ENCODE results near the gene SLCO4A1. TPM values are rescaled to one million over a fixed set of nuclear protein-coding genes. Genes with fewer than 3 reads are reported as not detected.

Gene SLCO4A1
- total and polyA plus RNA-seq, 9 donors: 1.1 to 10.9 (median 3.7) TPM

- peak in 2 of 5 donors; percentile 47 to 51 for DNase-seq
- Histone ChIP-seq H3K27me3 (no peaks in the 10 kb centered on the region), H3K36me3 (no peaks in the 10 kb centered on the region), H3K27ac (no peak overlapping the region), H3K4me1 (ENCODE audit: insufficient read depth) (peaks cover 17% of the 10 kb centered on the region), H3K4me3 (no peak overlapping the region), H3K9me3 (no peaks in the 10 kb centered on the region)
- TF ChIP-seq EP300 (IDR thresholded peaks at IDR 0.05): no peak
- TF ChIP-seq CTCF (IDR thresholded peaks at IDR 0.05): no peak
- no peak for TF ChIP-seq POLR2A (IDR thresholded peaks at IDR 0.05)
- intact Hi-C loops (cut with DNase I): no loop called here
- WGBS, 3 donors: 92 to 96% (median 96%) methylated on average over 37 of the region's 37 CpGs
Measured at GRCh38 chr20:62656919-62657588, 14.8 kb downstream of the SLCO4A1 start.

- peaks cover 17% of the 10 kb centered on the region for H3K4me1 ChIP-seq (ENCODE audit: insufficient read depth)
- no peak for TF ChIP-seq EP300 (IDR thresholded peaks at IDR 0.05)
- no peak for TF ChIP-seq CTCF (IDR thresholded peaks at IDR 0.05)
- no peak for TF ChIP-seq POLR2A (IDR thresholded peaks at IDR 0.05)
- no peak overlapping the region for H3K4me3 ChIP-seq
- H3K36me3 ChIP-seq: no peaks in the 10 kb centered on the region
- no peaks in the 10 kb centered on the region for H3K27me3 ChIP-seq
- intact Hi-C loops (cut with DNase I): no loop called here
- H3K27ac ChIP-seq: no peak overlapping the region
- no peaks in the 10 kb centered on the region for H3K9me3 ChIP-seq
- WGBS, 3 donors: 80 to 87% (median 84%) methylated on average over 7 of the region's 7 CpGs
- DNase-seq: peak in 1 of 5 donors; percentile 24
Measured at GRCh38 chr20:62657589-62657942, 15.3 kb downstream of the SLCO4A1 start.

GRCh38 chr20:62657956-62658355 is 15.7 kb downstream of the SLCO4A1 start:
- intact Hi-C loops (cut with DNase I): no loop called here
- Histone ChIP-seq H3K4me3 (no peak overlapping the region), H3K4me1 (ENCODE audit: insufficient read depth) (peaks cover 13% of the 10 kb centered on the region), H3K36me3 (no peaks in the 10 kb centered on the region), H3K27ac (no peak overlapping the region), H3K27me3 (no peaks in the 10 kb centered on the region), H3K9me3 (no peaks in the 10 kb centered on the region)
- DNase-seq: peak in 1 of 5 donors; percentile 22
- WGBS, 3 donors: 89 to 93% (median 92%) methylated on average over 19 of the region's 19 CpGs
- no peak for TF ChIP-seq POLR2A (IDR thresholded peaks at IDR 0.05)
- TF ChIP-seq CTCF (IDR thresholded peaks at IDR 0.05): no peak
- no peak for TF ChIP-seq EP300 (IDR thresholded peaks at IDR 0.05)

GRCh38 chr20:62658593-62659178 is 16.4 kb downstream of the SLCO4A1 start:
- Histone ChIP-seq H3K9me3 (no peaks in the 10 kb centered on the region), H3K27ac (no peak overlapping the region), H3K36me3 (no peaks in the 10 kb centered on the region), H3K4me3 (no peak overlapping the region), H3K27me3 (no peaks in the 10 kb centered on the region), H3K4me1 (ENCODE audit: insufficient read depth) (peaks cover 10% of the 10 kb centered on the region)
- TF ChIP-seq EP300 (IDR thresholded peaks at IDR 0.05) (no peak), POLR2A (IDR thresholded peaks at IDR 0.05) (no peak), CTCF (IDR thresholded peaks at IDR 0.05) (no peak)
- peak in 2 of 5 donors; percentile 16 to 19 for DNase-seq
- WGBS, 3 donors: 85 to 89% (median 86%) methylated on average over 24 to 25 of the region's 25 CpGs
- intact Hi-C loops (cut with DNase I): no loop called here

Measured in ovary (tissue), 9 donors.